Measurements from ENCODE around the gene LARGE1.

LARGE1 gene

GRCh38 chr22:33597274-33597985 lies 322.8 kb downstream of the LARGE1 start:
- FAIRE-seq (no peak), DNase-seq (ENCODE audit: insufficient read length, low spot score) (no peak)
- no peak for TF ChIP-seq POLR2AphosphoS5 (IDR thresholded peaks at IDR 0.05; ENCODE audit: low read depth, low read length)
- TF ChIP-seq POU2F2 (IDR thresholded peaks at IDR 0.05; ENCODE audit: low read depth, low read length): no peak
- no peak for TF ChIP-seq SPI1 (IDR thresholded peaks at IDR 0.05; ENCODE audit: low read depth, low read length)
- TF ChIP-seq POLR2A (IDR thresholded peaks at IDR 0.05; ENCODE audit: low read depth, low read length): no peak
- TF ChIP-seq PAX5 (IDR thresholded peaks at IDR 0.05; ENCODE audit: insufficient read depth, low read length, severe bottlenecking): no peak
- TF ChIP-seq TAF1 (IDR thresholded peaks at IDR 0.05; ENCODE audit: low read depth, low read length): no peak

DNA sequence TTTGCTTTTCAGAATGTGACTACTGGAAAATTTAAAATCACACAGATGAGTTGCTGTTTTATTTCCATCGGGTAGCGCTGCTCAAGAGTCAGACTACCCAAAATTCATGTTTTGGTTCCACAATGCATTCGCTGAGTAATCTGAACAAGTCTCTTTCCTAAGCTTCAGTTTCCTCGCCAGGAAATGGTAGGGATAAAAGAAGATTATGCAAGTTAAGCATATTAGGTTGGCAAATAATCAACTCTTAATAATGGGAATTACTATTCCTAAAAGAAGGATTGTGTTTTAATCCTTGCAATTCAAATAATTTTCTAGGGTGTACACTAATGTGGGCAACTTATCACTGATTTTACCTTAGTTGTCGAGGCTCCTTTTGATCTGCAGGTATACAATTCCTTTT lies 326.5 kb downstream of the LARGE1 start:
- no peak for TF ChIP-seq POLR2AphosphoS5 (IDR thresholded peaks at IDR 0.05; ENCODE audit: low read depth, low read length)
- no peak for TF ChIP-seq POLR2A (IDR thresholded peaks at IDR 0.05; ENCODE audit: low read depth, low read length)
- TF ChIP-seq PAX5 (IDR thresholded peaks at IDR 0.05; ENCODE audit: insufficient read depth, low read length, severe bottlenecking): no peak
- TF ChIP-seq TAF1 (IDR thresholded peaks at IDR 0.05; ENCODE audit: low read depth, low read length): no peak
- TF ChIP-seq POU2F2 (IDR thresholded peaks at IDR 0.05; ENCODE audit: low read depth, low read length): no peak
- TF ChIP-seq SPI1 (IDR thresholded peaks at IDR 0.05; ENCODE audit: low read depth, low read length): no peak
- DNase-seq (ENCODE audit: insufficient read length, low spot score) (no peak), FAIRE-seq (no peak)

DNA sequence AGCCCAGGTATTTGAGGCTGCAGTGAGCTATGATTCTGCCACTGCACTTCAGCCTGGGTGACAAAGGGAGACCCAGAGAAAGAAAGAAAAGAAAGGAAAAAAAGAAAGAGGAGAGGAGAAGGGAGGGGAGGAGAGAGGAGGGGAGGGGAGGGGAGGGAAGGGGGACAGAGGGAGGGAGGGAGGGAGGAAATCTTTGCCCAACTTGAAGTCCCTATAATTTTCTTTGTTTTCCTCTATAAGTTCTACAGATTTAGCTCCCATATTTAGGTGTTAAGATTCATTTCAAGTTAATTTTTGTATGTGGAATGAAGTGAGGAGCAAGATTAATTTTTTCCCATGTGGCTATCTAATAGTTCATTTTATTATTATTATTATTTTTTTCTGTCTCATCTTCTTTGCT lies 328.3 kb downstream of the LARGE1 start:
- no peak for DNase-seq (ENCODE audit: insufficient read length, low spot score)
- no peak for FAIRE-seq
- TF ChIP-seq POLR2A (IDR thresholded peaks at IDR 0.05; ENCODE audit: low read depth, low read length) (no peak), TAF1 (IDR thresholded peaks at IDR 0.05; ENCODE audit: low read depth, low read length) (no peak), PAX5 (IDR thresholded peaks at IDR 0.05; ENCODE audit: insufficient read depth, low read length, severe bottlenecking) (no peak), POLR2AphosphoS5 (IDR thresholded peaks at IDR 0.05; ENCODE audit: low read depth, low read length) (no peak), SPI1 (IDR thresholded peaks at IDR 0.05; ENCODE audit: low read depth, low read length) (no peak), POU2F2 (IDR thresholded peaks at IDR 0.05; ENCODE audit: low read depth, low read length) (no peak)

DNA sequence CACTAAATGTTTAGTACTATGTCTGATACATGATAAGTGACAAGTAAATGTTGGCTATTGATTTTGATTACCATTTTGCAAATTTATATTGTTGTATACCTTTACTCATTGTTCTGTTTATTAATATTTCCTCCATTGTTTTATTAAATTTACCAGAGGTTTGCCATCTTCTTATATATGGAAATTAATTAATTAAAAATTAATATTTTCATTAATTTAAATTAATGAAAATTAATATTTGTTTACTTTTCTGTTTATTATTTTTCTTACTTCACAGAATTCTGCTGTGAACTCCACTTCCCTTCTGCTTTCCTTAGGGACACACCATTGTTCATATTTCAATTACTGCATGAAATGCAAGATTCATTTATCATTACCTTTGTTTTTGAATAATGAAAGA lies 331.0 kb downstream of the LARGE1 start:
- DNase-seq (ENCODE audit: insufficient read length, low spot score): no peak
- FAIRE-seq: no peak
- no peak for TF ChIP-seq POLR2AphosphoS5 (IDR thresholded peaks at IDR 0.05; ENCODE audit: low read depth, low read length)
- no peak for TF ChIP-seq POU2F2 (IDR thresholded peaks at IDR 0.05; ENCODE audit: low read depth, low read length)
- no peak for TF ChIP-seq POLR2A (IDR thresholded peaks at IDR 0.05; ENCODE audit: low read depth, low read length)
- no peak for TF ChIP-seq TAF1 (IDR thresholded peaks at IDR 0.05; ENCODE audit: low read depth, low read length)
- TF ChIP-seq SPI1 (IDR thresholded peaks at IDR 0.05; ENCODE audit: low read depth, low read length): no peak
- no peak for TF ChIP-seq PAX5 (IDR thresholded peaks at IDR 0.05; ENCODE audit: insufficient read depth, low read length, severe bottlenecking)

DNA sequence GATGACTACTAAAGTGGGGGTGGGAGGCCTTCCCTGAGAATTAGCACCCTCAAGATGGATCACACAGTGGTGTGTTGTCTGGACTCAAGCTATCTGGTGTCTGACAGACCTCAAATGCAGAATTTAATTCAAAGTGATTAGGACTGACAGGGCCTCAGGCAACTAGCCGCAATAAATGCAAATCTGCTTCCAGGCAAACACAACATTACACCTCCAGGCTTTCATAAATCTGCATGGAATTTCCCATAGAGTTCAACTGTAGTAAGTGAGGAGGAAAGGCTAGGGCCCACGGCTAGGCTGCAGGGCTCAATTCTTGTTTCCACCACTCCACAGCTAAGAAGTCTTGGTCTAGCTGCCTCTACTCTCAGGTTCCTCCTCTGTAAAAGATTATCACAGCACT lies 331.4 kb downstream of the LARGE1 start:
- no peak for TF ChIP-seq TAF1 (IDR thresholded peaks at IDR 0.05; ENCODE audit: low read depth, low read length)
- no peak for TF ChIP-seq SPI1 (IDR thresholded peaks at IDR 0.05; ENCODE audit: low read depth, low read length)
- no peak for TF ChIP-seq POLR2AphosphoS5 (IDR thresholded peaks at IDR 0.05; ENCODE audit: low read depth, low read length)
- no peak for TF ChIP-seq POU2F2 (IDR thresholded peaks at IDR 0.05; ENCODE audit: low read depth, low read length)
- TF ChIP-seq POLR2A (IDR thresholded peaks at IDR 0.05; ENCODE audit: low read depth, low read length): no peak
- TF ChIP-seq PAX5 (IDR thresholded peaks at IDR 0.05; ENCODE audit: insufficient read depth, low read length, severe bottlenecking): no peak
- no peak for DNase-seq (ENCODE audit: insufficient read length, low spot score)
- FAIRE-seq: no peak

GRCh38 chr22:33584152-33584551 lies 336.1 kb downstream of the LARGE1 start:
- DNase-seq (ENCODE audit: insufficient read length, low spot score) (no peak), FAIRE-seq (no peak)
- TF ChIP-seq TAF1 (IDR thresholded peaks at IDR 0.05; ENCODE audit: low read depth, low read length): no peak
- no peak for TF ChIP-seq POU2F2 (IDR thresholded peaks at IDR 0.05; ENCODE audit: low read depth, low read length)
- TF ChIP-seq SPI1 (IDR thresholded peaks at IDR 0.05; ENCODE audit: low read depth, low read length): no peak
- TF ChIP-seq POLR2AphosphoS5 (IDR thresholded peaks at IDR 0.05; ENCODE audit: low read depth, low read length): no peak

GRCh38 chr22:33582822-33583400 lies 337.4 kb downstream of the LARGE1 start:
- DNase-seq (ENCODE audit: insufficient read length, low spot score) (no peak), FAIRE-seq (no peak)
- TF ChIP-seq POLR2AphosphoS5 (IDR thresholded peaks at IDR 0.05; ENCODE audit: low read depth, low read length): no peak
- no peak for TF ChIP-seq TAF1 (IDR thresholded peaks at IDR 0.05; ENCODE audit: low read depth, low read length)
- TF ChIP-seq PAX5 (IDR thresholded peaks at IDR 0.05; ENCODE audit: insufficient read depth, low read length, severe bottlenecking): no peak

GRCh38 chr22:33580310-33580709 lies 340.0 kb downstream of the LARGE1 start:
- DNase-seq (ENCODE audit: insufficient read length, low spot score): no peak
- FAIRE-seq: no peak
- TF ChIP-seq POU2F2 (IDR thresholded peaks at IDR 0.05; ENCODE audit: low read depth, low read length) (no peak), PAX5 (IDR thresholded peaks at IDR 0.05; ENCODE audit: insufficient read depth, low read length, severe bottlenecking) (no peak), TAF1 (IDR thresholded peaks at IDR 0.05; ENCODE audit: low read depth, low read length) (no peak), SPI1 (IDR thresholded peaks at IDR 0.05; ENCODE audit: low read depth, low read length) (no peak), POLR2A (IDR thresholded peaks at IDR 0.05; ENCODE audit: low read depth, low read length) (no peak), POLR2AphosphoS5 (IDR thresholded peaks at IDR 0.05; ENCODE audit: low read depth, low read length) (no peak)

GRCh38 chr22:33579448-33580093 lies 340.7 kb downstream of the LARGE1 start:
- FAIRE-seq: peak; percentile 89
- peak; percentile 12 for DNase-seq (ENCODE audit: insufficient read length, low spot score)
- TF ChIP-seq POU2F2 (IDR thresholded peaks at IDR 0.05; ENCODE audit: low read depth, low read length) (no peak), SPI1 (IDR thresholded peaks at IDR 0.05; ENCODE audit: low read depth, low read length) (no peak), POLR2AphosphoS5 (IDR thresholded peaks at IDR 0.05; ENCODE audit: low read depth, low read length) (no peak), TAF1 (IDR thresholded peaks at IDR 0.05; ENCODE audit: low read depth, low read length) (no peak), PAX5 (IDR thresholded peaks at IDR 0.05; ENCODE audit: insufficient read depth, low read length, severe bottlenecking) (no peak), POLR2A (IDR thresholded peaks at IDR 0.05; ENCODE audit: low read depth, low read length) (no peak)
